IPS DF 4.7 (cell line): ENCODE measurements around the gene WDR82.

Source experiments
- DNase-seq: peaks from one replicate; pipeline ENCODE4 v3.0.0-alpha.2; 2013; ENCODE audit warnings: low spot score; ENCODE audit errors: extremely low read depth

WDR82 gene

DNA sequence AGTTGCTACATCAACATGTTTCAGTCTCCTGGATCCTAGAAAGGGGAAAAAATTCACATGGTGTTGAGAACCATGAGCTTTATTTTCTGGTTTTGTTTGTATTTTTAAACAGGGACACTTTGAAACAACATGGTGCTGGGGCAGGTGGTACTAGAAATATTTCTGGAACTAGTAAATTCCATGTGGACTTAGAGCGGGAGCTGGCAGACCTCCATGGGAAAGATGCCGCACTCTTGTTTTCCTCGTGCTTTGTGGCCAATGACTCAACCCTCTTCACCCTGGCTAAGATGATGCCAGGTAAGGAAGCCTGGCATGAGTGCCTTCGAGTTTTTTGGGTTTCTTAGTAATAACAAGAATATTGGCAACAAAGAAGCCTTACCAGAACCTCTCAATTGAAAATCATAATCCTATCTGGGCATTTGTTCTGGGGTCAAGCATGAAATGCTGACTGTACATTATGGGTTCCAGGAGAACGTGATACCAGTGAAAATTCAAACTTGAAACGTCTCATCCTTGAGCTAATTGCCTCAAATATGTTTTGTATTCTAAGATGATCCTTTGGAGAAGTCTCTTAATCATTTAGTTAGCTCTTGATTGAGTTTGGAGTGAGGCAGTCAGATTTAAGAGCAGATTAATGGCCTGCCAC lies 72.6 kb downstream of the WDR82 start:
- DNase-seq: no peak
